Umbilical cord (tissue), 2 donors: ENCODE results near the gene CPA2. TPM values are rescaled to one million over a fixed set of nuclear protein-coding genes. Genes with fewer than 3 reads are reported as not detected.
"Not testable (repeated sequence)": the region's sequence is repeated elsewhere in the genome, so short reads cannot be mapped to it uniquely, and the experiment has no call there.

Experiments used
- DNase-seq: peaks from one replicate; pipeline ENCODE4 v3.0.0-alpha.2; 2015; ENCODE audit warnings: low spot score
- total RNA-seq: library from RNA; depleted of rRNA; stranded (reverse); fragments of >200 nt; gene quantifications from one replicate; pipeline ENCODE4 v1.2.3, GENCODE V29; 2014; ENCODE audit warnings: low replicate concordance; ENCODE audit not compliant: insufficient read depth

CPA2 gene
- 1.9 TPM for total RNA-seq

- no peak for DNase-seq
These were observed at the start of gene CPA2 for GRCh38 chr7:130266258-130266960. TSS of gene CPA2 (plus strand) at chr7:130266863. CDS start at chr7:130266882, 19 bp downstream.

- no peak for DNase-seq
These were observed 47.6 kb upstream of the CPA2 start for GRCh38 chr7:130218806-130219620.

GRCh38 chr7:130219871-130220270 is 46.8 kb upstream of the CPA2 start:
- DNase-seq: no peak

GRCh38 chr7:130221746-130222145 is 44.9 kb upstream of the CPA2 start:
- DNase-seq: no peak

GRCh38 chr7:130223646-130224045 is 43.0 kb upstream of the CPA2 start:
- DNase-seq: no peak

GRCh38 chr7:130224210-130224609 is 42.5 kb upstream of the CPA2 start:
- no peak for DNase-seq

- DNase-seq: peak; percentile 38
These were observed 41.7 kb upstream of the CPA2 start for GRCh38 chr7:130224923-130225322.

- DNase-seq: no peak
These were observed 40.3 kb upstream of the CPA2 start for GRCh38 chr7:130226333-130226732.

- peak; percentile 43 for DNase-seq
These were observed 38.6 kb upstream of the CPA2 start for GRCh38 chr7:130227883-130228575.

- no peak for DNase-seq
These were observed 37.7 kb upstream of the CPA2 start for GRCh38 chr7:130228840-130229502.

- not testable (repeated sequence) for DNase-seq
These were observed 36.7 kb upstream of the CPA2 start for GRCh38 chr7:130229981-130230380.

GRCh38 chr7:130231792-130232191 is 34.9 kb upstream of the CPA2 start:
- DNase-seq: no peak

GRCh38 chr7:130232209-130232608 is 34.5 kb upstream of the CPA2 start:
- DNase-seq: no peak

- no peak for DNase-seq
These were observed 32.6 kb upstream of the CPA2 start for GRCh38 chr7:130234078-130234477.

- not testable (repeated sequence) for DNase-seq
These were observed 30.3 kb upstream of the CPA2 start for GRCh38 chr7:130236361-130236760.

GRCh38 chr7:130240240-130240639 is 26.4 kb upstream of the CPA2 start:
- no peak for DNase-seq

GRCh38 chr7:130242198-130243014 is 24.3 kb upstream of the CPA2 start:
- peak; percentile 29 for DNase-seq

- DNase-seq: not testable (repeated sequence)
These were observed 23.2 kb upstream of the CPA2 start for GRCh38 chr7:130243486-130243885.

GRCh38 chr7:130246491-130246890 is 20.2 kb upstream of the CPA2 start:
- not testable (repeated sequence) for DNase-seq

- not testable (repeated sequence) for DNase-seq
These were observed 17.8 kb upstream of the CPA2 start for GRCh38 chr7:130248842-130249241.

GRCh38 chr7:130249626-130250025 is 17.0 kb upstream of the CPA2 start:
- DNase-seq: not testable (repeated sequence)
